ENCODE results near the gene ZYG11B.
"Not testable (repeated sequence)": the region's sequence is repeated elsewhere in the genome, so short reads cannot be mapped to it uniquely, and the experiment has no call there.

Gene ZYG11B

DNA sequence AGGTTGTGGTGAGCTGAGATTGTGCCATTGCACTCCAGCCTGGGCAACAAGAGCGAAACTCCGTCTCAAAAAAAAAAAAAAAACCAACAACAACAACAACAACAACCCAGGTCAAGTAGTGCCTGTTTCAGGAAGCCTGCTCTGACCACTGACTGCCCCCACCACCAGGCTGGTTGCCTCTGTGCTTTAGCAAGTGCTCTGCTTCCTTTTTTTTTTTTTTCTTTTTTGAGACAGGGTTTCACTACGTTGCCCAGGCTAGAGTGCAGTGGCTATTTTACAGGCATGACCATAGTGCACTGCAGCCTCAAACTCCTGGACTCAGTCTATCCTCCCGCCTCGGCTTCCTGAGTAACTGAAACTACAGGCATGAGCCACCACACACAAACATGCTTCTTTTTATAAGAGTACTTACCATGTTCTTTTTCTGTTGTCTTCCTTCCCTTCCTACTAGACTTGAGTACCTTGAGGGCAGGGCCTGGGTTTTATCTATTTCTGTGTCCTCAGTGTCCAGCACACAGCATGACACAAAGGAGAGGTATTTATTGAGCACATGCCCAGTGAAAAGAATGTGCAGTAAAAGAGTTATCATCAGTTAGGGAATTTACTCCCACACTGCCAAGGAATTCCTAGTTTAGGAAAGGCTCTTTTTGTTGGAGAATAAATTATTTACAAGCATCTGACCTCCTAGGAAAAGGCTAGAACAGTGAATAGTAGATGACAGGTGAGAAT is 18.2 kb upstream of the ZYG11B start:
- DNase-seq: no peak

DNA sequence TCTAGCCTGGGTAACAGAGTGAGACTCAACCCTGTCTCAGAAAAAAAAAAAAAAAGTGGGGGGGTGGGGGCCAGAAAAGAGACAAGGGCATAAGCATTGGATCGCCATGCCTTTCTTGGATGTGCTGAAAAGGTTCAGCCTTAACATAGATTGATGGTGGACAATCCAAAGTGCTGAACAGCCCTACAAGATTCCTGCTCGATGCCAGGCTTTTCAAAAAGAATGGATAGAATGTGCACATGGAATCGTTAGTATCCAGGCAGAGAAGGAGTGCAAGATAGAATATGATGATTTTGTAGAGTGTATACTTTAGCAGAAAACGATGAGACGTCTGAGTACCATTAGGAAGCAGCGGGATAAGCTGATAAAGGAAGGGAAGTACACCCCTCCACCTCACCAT is 17.2 kb upstream of the ZYG11B start:
- DNase-seq: no peak

DNA sequence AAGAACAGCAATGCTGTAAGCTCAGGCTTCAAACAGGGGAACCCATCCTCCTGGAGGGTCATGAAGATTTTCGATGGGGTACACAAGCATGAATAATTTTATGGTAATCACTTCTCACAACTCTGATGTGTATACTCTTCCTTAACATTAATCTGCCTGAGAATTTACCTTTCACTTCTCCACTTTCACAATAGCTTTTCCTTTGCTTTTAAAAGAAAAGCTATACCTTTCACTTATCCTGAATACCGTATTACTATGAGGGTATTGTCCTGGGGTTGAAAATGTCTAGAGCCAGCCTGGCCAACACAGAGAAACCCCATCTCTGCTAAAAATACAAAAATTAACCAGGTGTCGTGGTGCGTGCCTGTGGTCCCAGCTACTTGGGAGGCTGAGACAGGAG is 12.7 kb upstream of the ZYG11B start:
- DNase-seq: no peak

DNA sequence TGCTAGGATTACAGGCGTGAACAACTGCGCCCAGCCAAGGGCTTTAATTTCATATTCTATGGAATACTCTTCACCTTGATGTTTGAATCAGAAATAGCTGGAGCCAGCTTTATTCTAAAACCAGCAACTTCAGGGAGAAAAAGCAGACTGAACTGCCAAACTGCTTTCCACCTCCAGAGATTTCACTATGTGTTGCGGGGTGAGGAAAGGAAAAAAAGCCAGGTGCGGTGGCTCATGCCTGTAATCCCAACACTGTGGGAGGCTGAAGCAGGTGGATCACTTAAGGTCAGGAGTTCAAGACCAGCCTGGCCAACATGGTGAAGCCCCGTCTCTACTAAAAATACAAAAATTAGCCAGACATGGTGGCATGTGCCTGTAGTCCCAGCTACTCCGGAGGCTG is 11.0 kb upstream of the ZYG11B start:
- DNase-seq: not testable (repeated sequence)

DNA sequence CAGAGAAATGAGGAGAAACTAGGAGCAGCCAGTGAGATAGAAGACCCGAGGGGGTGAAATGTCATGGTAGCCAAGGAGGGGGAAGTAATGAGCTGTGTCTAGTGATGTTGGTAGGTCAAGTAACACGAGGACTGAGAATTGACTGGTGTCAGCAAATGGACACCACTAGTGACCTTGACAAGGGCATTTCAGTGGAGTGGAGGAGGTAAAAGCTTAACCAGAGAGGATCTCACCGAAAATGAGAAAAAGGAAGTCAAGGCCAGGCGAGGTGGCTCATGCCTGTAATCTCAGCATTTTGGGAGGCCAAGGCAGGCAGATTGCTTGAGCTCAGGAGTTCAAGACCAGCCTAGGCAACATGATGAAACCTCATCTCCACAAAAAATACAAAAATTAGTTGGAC is 3.0 kb upstream of the ZYG11B start:
- DNase-seq: no peak

DNA sequence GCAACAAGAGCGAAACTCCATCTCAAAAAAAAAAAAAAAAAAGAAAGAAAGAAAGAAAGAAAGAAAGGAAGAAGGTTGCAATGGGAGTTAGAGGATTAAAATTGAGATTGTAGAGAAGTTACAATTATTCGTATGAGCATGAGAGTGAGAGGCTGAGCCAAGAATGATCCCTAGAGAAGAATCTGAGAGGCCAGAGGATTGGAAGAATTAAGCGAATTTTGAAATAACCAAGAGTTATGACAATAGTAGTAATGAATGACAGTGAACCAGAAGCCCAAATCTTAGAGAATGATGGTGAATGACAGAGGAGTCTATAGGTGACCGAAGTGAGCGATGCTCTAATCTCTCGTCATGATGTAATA is 369 bp upstream of the ZYG11B start:
- DNase-seq: no peak

DNA sequence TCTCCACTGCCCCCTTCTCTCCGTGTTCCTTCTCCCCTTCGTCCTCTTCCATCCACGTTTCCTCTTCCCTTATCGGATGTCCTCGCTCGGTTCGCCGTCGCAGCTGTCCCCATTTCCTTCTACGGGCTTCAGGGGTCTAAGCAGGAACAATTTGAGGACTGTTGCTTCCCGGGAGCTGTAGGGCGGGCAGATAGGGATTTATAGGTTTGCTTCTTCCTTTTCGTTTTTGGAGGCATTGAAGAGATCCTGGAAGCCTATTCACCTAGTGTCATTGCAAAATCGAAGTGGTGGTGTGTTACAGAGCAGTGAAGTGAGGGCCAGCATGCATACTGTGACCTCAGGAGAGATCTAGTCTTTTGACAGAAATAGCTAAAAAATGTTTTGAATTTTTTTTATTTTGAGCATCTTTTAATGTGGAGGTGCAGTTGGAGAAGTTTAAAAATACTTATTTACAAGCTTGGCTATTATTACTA is 897 bp downstream of the ZYG11B start:
- no peak for DNase-seq

DNA sequence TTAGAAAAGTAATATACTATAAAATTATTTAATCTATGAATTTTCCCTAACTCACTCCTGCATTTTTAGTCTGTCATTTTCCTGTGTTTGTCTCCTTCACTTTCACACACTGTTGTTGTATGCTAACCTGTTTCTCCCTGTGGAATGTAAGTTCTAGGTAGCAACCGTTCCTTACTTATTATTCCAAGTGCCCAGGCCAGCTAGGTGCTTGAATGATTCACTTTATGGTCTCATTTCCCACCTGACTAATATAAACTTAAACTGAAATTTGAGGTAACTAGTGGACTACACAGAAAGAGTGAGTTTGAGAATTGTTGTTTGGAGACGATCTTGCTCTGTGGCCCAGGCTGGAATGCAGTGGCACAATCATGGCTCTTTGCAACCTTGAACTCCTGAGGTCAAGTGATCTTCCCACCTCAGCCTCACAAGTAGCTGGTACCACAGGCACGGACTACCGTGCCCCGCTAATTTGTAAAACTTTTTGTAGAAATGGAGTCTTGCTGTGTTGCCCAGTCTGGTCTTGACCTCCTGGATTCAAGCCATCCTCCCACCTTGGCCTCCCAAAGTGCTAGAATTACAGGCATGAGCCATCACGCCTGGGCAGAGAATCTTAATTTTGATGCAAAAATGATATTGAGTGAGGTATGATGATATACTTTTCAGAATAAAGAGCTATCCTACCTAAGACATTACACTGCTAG is 1.9 kb downstream of the ZYG11B start:
- no peak for DNase-seq

DNA sequence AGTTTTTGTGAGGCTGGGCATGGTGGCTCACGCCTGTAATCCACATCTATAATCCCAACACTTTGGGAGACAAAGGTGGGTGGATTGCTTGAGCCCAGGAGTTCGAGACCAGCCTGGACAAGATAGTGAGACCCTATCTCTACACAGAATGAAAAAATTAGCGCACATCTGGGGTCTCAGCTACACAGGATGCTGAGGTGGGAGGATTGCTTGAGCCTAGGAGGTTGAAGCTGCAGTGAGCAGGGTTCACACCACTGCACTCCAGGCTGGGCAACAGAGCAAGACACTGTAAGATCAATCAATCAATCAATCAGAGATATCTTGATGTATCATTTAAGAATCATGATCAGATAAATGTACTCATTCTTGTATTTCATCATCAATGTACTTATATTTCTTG is 7.1 kb downstream of the ZYG11B start:
- no peak for DNase-seq

DNA sequence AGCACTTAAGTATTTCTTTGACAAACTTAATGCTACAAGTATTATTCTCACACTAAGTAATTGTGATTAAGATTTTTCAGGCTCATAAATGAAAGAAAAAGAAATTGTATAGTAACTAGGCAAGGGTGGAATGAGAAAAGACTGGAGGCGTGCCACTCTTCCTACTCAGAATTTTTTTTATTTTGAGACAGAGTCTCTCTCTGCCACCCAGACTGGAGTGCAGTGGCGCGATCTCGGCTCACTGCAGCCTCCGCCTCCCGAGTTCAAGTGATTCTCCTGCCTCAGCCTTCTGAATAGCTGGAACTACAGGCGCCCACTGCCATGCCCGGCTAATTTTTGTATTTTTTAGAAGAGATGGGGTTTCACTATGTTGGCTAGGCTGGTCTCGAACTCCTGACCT is 9.1 kb downstream of the ZYG11B start:
- DNase-seq: not testable (repeated sequence)

DNA sequence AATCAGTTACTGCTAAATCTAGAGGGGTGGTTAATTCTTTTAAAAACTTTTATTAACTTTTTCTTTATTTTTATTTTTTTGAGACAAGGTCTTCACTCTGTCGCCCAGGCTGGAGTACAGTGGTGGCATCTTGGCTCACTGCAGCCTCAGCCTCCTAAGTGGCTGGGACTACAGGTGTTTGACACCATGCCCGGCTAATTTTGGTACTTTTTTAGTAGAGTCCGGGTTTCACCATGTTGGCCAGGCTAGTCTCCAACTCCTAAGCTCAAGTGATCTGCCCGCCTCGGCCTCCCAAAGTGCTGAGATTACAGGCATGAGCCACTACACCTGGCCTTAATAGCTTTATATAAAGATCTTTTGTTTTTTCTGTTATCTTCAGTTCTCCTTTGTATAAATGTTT is 11.9 kb downstream of the ZYG11B start:
- DNase-seq: no peak

DNA sequence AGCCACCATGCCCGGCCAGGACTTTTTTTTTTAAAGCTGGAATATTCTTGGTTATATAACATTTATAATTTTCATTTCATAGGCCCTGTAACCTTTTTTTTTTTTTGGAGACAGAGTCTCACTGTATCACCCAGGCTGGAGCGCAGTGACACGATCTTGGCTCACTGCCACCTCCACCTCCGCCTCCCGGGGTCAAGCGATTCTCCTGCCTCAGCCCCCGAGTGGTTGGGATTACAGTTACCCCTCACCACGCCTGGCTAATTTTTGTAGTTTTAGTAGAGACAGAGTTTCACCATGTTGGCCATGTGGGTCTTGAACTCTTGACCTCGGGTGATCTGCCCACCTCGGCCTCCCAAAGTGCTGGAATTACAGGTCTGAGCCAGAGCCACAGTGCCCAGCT is 12.6 kb downstream of the ZYG11B start:
- DNase-seq: no peak

DNA sequence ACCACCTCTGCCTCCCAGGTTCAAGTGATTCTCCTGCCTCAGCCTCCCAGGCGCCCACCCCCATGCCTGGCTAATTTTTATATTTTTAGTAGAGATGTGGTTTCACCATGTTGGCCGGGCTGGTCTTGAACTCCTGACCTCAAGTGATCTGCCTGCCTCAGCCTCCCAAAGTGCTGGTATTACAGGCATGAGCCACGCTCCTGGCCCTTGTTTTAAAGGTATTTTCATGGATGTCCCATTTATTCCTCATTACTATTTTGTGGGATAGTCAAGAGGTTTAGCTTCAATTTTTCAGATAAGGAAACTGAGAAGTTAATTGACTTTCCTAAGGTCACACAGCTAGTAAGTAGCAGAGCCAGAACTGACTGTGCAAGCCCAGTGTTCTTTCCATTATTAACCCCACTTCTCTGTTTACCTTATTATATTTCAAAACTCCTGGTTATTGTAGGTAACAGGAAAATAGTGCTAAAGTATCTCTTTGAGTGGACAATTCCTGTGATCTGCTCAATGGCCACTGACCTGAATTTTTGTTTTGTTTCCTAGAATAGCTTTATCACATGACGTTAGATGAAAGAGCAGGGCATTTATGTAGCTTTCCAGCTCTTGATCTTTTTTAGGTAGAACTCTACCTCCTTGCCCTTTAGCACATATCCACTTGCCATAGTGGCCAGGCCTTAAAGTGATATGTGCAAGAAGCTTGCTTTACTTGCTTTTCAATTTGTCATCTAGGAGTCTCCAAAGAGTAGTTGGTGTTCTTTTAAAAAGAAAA is 13.6 kb downstream of the ZYG11B start:
- DNase-seq: no peak

DNA sequence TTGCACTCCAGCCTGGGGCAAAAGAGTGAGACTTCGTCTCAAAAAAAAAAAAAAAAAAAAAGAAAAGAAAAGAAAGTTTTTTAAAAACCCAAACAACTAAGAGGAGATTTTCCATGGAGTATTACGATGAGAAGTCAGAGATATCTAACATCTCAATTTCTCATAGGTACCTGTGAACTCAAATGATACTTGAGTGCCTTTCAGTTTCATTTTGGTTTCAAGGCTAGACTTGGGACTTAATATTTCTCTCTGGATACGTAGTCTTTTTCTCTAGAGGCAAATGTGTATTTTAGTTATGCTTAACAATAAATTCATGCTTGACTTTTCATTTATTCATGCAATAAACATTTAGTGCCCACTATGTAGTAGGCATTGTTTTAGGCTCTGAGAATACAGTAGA is 15.0 kb downstream of the ZYG11B start:
- no peak for DNase-seq

DNA sequence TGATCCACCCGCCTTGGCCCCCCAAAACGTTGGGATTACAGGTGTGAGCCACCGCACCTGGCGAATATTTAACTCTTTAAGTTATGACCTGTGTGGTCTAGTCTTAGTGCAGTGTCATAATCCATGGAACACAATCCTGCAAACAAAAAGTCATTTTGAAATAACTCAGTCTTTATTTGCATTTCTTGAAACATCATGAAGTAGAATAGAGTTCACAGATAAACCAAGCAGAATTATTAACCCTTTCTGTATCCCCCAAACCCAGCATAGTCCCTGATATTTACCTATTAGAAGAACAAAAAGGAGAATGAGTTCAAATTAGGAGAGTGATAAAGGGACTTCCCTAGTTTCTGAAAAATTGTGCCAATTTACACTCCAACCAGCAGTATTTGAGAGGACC is 19.9 kb downstream of the ZYG11B start:
- no peak for DNase-seq

DNA sequence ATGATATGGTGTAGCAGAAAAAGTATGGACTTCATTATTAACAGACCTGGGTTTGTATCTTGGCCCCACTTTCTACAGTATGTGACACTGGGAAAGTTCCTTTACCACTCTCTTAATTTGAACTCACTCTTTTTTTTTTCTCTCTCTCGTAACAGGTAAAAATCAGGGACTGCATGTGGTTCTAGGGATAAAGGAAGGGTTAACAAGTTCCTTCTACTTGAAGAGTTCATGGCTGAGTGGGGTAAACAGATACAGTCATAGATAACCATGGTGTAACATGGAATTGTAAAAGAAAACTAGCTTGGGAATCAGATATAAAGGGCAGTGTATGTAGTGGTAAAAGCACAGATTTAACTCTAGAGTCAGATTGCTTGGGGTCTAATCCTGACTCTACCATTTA is 21.2 kb downstream of the ZYG11B start:
- no peak for DNase-seq

DNA sequence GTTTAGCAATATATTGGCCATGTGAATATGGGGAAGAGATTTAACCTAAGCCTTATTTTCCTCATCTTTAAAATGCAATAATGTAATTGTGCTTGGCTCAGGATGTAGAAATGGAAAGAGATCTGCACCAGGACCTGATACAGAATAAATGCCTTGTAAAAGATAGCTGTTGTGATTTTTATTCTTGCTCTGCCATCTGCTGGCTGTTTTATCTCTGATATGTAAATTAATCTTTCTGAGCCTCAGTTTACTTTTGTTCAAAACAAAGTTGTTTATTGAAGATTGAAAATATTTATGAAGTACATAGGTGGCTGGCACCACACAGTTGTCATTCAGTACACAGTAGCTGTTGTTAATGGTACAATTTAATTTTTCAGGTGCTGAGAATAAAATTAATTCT is 21.9 kb downstream of the ZYG11B start:
- DNase-seq: no peak

DNA sequence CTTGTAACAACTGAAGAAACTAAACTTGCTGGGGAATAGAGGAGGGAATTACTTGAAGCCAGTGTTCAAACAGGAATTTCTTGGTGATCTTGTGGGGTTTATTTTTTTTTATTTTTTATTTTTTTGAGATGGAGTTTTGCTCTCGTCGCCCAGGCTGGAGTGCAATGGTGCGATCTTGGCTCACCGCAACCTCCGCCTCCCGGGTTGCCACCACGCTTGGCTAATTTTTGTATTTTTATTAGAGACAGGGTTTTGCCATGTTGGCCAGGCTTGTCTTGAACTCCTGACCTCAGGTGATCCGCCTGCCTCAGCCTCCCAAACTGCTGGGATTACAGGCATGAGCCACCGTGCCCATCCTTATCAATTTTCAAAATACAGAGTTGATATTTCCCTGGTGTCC is 23.2 kb downstream of the ZYG11B start:
- not testable (repeated sequence) for DNase-seq

DNA sequence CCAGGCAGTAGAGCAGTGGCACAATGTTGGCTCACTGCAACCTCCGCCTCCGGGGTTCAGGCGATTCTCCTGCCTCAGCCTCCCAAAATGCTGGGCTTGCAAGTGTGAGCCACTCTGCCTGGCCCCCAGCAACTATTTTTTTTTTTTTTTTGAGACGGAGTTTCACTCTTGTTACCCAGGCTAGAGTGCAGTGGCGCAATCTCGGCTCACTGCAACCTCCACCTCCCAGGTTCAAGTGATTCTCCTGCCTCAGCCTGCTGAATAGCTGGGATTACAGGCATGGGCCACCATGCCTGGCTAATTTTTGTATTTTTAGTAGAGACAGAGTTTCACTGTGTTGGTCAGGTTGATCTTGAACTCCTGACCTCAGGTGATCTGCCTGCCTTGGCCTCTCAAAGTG is 23.9 kb downstream of the ZYG11B start:
- not testable (repeated sequence) for DNase-seq

DNA sequence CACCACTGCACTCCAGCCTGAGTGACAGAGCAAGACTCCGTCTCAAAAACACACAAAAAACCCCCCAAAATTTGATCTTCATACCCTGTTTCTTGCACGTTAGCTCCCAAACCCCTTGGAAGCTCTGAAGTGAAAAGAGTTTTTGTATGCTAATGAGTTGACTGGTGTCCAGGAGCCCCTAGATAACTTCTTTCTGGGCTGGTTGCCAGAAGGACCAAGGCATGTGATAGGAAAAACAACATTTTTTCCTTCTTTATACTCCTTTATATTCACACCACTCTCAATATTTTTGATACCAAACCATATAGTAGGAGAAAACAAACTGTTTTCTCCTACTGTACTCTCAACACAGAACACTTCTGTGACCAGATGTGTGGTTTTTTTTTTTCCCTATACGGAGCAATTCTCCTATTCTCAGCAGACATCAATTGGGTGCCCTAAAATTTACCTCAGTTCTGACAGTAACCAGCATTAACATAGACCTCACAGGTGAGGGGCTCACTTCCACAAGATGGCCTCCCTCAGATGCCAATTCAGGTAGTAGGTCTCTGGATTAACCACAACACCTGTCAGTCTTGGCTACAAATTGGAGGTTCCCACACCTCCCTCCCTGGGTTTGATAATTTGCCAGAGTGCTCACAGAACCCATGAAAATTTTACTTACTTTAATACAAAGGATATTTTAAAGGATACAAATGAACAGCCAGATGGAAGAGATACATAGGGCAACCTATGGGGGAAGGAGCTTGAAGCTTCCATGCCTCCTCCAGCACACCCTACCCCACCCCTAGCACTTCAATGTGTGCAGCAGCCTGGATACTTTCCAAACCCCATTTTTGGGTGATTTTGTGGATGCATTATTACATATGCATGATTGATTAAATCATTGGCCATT is 25.6 kb downstream of the ZYG11B start:
- DNase-seq: no peak

DNA sequence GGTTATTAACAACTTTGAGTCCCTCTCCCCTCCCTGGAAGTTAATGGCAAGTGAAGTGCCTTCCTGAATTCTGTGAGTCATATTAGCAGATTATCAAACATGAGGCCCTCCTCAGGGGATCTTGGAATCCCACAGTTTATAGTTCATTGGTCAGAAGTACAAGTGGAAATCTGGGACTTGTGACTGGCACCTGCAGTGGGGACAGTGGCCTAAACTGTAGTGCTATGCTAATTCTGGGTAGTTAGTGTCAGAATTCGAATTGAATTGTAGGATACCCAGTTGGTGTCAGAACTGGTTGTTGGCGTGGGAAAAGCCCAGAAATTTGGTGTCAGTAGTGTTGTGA is 26.2 kb downstream of the ZYG11B start:
- no peak for DNase-seq

DNA sequence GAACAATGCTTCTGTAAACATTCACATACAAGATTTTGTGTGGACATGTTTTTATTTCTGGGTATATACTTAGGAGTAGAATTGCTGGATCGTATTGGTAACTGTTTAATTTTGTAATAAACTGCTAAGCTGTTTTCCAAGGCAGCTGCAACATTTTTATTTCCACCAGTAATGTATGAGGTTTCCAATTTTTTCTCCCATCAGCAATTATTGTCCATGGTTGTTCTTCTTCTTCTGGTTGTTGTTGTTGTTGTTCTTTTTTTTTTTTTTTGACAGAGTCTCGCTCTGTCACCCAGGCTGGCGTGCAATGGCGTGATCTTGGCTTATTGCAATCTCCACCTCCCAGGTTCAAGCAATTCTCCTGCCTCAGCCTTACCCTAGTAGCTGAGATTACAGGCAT is 26.9 kb downstream of the ZYG11B start:
- DNase-seq: no peak

DNA sequence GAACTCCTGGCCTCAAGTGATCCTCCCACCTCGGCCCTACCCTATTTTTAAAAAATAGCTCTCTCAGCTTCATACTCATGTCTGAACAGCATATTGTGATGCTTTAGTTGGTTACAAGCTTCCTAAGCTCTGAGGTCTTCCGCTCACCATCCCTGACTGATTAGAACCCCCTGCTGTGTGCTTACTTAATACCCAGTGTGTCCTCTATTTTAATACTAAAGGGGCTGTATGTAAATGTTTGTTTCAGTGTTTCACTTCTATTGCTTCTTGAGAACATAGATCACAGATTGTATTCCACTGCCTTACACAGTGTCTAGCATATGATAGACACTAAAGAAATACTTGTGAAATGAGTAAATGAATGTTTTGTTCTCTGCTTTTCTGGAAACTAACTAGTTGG is 29.8 kb downstream of the ZYG11B start:
- DNase-seq: no peak

Measured in T-helper 1 cell (primary cell).